ENCODE data around the gene CHRD.

DNA sequence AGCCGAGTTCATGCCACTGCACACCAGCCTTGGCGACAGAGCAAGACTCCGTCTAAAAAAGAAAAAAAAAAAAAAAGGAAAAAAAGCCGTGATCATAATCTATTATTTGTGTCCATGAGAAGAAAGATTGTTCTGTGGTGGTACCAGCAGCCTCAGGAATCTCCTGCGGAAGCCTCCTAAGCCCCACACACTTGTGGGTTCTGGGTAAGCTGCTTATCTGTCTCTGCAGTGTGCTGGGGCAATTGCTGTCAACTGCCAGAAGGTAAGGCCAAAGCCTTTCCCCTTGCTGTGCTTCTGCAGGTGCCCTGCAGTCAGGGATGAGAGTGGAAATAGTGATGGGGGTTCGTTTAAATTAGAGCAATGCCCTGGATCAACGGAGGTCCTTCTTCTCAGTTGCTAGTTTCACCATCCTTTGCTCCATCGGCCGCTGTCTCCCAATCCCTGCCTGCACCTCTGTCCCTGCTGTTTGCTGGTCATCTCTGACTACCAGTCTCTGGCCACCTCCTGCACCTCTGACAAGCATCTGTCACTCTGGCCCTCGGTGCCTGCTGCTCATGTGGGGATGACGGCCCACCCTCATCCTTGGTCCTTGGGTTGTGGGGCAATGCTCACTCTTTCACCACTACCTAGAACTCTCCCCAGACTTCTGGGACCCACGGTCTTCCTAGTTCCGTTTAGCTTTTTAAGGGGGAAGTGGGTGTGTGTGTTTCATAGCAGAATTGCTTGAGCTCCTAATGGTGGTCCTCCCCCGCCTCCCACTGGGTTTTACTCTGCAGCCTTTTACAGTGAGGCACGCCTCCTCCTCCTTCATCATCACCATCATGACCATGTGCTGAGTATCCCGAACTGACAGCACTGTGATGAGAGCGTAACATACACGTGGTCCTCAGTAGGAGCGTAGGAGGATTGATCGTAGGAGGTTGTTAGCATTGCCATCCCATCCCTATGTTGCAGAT lies 25.5 kb downstream of the CHRD start:
- no peak for TF ChIP-seq EP300 (IDR thresholded peaks at IDR 0.05)
- TF ChIP-seq, protein P1, sequence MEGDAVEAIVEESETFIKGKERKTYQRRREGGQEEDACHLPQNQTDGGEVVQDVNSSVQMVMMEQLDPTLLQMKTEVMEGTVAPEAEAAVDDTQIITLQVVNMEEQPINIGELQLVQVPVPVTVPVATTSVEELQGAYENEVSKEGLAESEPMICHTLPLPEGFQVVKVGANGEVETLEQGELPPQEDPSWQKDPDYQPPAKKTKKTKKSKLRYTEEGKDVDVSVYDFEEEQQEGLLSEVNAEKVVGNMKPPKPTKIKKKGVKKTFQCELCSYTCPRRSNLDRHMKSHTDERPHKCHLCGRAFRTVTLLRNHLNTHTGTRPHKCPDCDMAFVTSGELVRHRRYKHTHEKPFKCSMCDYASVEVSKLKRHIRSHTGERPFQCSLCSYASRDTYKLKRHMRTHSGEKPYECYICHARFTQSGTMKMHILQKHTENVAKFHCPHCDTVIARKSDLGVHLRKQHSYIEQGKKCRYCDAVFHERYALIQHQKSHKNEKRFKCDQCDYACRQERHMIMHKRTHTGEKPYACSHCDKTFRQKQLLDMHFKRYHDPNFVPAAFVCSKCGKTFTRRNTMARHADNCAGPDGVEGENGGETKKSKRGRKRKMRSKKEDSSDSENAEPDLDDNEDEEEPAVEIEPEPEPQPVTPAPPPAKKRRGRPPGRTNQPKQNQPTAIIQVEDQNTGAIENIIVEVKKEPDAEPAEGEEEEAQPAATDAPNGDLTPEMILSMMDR (IDR thresholded peaks at IDR 0.05), result no peak

Measured in gastroesophageal sphincter (tissue), 3 donors.